A549 (cell line): ENCODE results near the gene ADCY10. TPM values are rescaled to one million over a fixed set of nuclear protein-coding genes. Genes with fewer than 3 reads are reported as not detected.

Source experiments
- ATAC-seq, 2 experiments: fragments of 200-7000 bp in 1 of 2; fragments of >200 bp in 1 of 2; cut with Nextera tagmentation in 1 of 2; cut with Tn5 transposase in 1 of 2; 3 replicates each; pipeline versions ENCODE4 v1.8.0 to v1.9.1; 2018 to 2020; ENCODE audit warnings: mild to moderate bottlenecking in 1 of 2, moderate library complexity in 1 of 2
- CTCF ChIA-PET: fragments of 300-600 bp; sonication (Branson Sonifier 250); formaldehyde crosslinking; extraction: SDS; loops from one replicate; lab custom pipeline; 2021; ENCODE audit warnings: antibody characterized with exemption, inconsistent platforms; lab: Yijun Ruan, JAX
- POLR2A ChIA-PET: fragments of 350-600 bp; formaldehyde crosslinking; extraction: SDS; loops from one replicate; lab custom pipeline; 2021; ENCODE audit warnings: antibody characterized with exemption, inconsistent platforms; lab: Yijun Ruan, JAX
- DNase-seq, 2 experiments: peaks; one replicate each; pipeline versions ENCODE4 v3.0.0 to v3.0.0-alpha.2; 2011 to 2016; ENCODE audit warnings: low read depth in 1 of 2, low spot score in 1 of 2
- FAIRE-seq: peaks from 2 replicates; lab custom pipeline; 2011; peaks lifted over from hg19 to GRCh38; lab: Jason Lieb, UNC
- H3K27ac ChIP-seq, 2 experiments: fragments of >200 bp; sonication (Bioruptor Twin); formaldehyde crosslinking; 3 replicates each; pipeline ENCODE4 v1.5.1; 2016 to 2017
- H3K4me1 ChIP-seq: fragments of >200 bp; sonication (Bioruptor Twin); formaldehyde crosslinking; 3 replicates; pipeline ENCODE4 v1.6.1; 2016
- H3K4me2 ChIP-seq: fragments of >200 bp; sonication (Bioruptor Twin); formaldehyde crosslinking; 3 replicates; pipeline ENCODE4 v1.6.1; 2016
- H3K4me3 ChIP-seq: fragments of >200 bp; sonication (Bioruptor Twin); formaldehyde crosslinking; 3 replicates; pipeline ENCODE4 v1.5.1; 2016
- H3K9me3 ChIP-seq: fragments of >200 bp; sonication (Bioruptor Twin); formaldehyde crosslinking; 3 replicates; pipeline ENCODE4 v1.6.1; 2016
- BCL3 ChIP-seq: fragments of >200 bp; sonication (Bioruptor Twin); formaldehyde crosslinking; IDR thresholded peaks from 3 replicates; pipeline ENCODE4 v1.6.1; 2016
- BHLHE40 ChIP-seq: IDR thresholded peaks from 2 replicates; pipeline ENCODE4 v1.6.1; 2012; ENCODE audit warnings: low read depth, low read length, inconsistent platforms
- CBX8 ChIP-seq: fragments of 200-600 bp; sonication (generic); IDR thresholded peaks from 2 replicates; pipeline ENCODE4 v1.6.1; 2016
- EHMT2 ChIP-seq: fragments of 200-600 bp; sonication (generic); IDR thresholded peaks from 2 replicates; pipeline ENCODE4 v1.6.1; 2016; ENCODE audit warnings: antibody characterized with exemption, low read depth, mild to moderate bottlenecking, moderate library complexity
- EP300 ChIP-seq, 2 experiments: fragments of >200 bp; sonication (Bioruptor Twin); formaldehyde crosslinking; IDR thresholded peaks; 2 replicates in 1 of 2; 3 replicates in 1 of 2; pipeline ENCODE4 v1.6.1; 2016 to 2017
- ESRRA ChIP-seq: fragments of 150-350 bp; IDR thresholded peaks from 2 replicates; pipeline ENCODE4 v1.6.1; 2014; ENCODE audit warnings: mild to moderate bottlenecking, low read length, borderline replicate concordance
- FOSB ChIP-seq: fragments of 250-450 bp; sonication (Bioruptor Pico); IDR thresholded peaks from 2 replicates; pipeline ENCODE4 v1.5.0; 2020; ENCODE audit warnings: mild to moderate bottlenecking, moderate library complexity
- HDAC2 ChIP-seq: fragments of 200-600 bp; sonication (generic); IDR thresholded peaks from 2 replicates; pipeline ENCODE4 v1.6.1; 2016
- HES2 ChIP-seq: fragments of >200 bp; sonication (Bioruptor Twin); formaldehyde crosslinking; IDR thresholded peaks from 2 replicates; pipeline ENCODE4 v1.6.1; 2016
- HEYL ChIP-seq: fragments of 250-450 bp; sonication (Bioruptor Pico); IDR thresholded peaks from 2 replicates; pipeline ENCODE4 v1.8.0; 2021; ENCODE audit warnings: mild to moderate bottlenecking, moderate library complexity
- HOXB13 ChIP-seq: fragments of 250-450 bp; sonication (Bioruptor Pico); IDR thresholded peaks from 2 replicates; pipeline ENCODE4 v1.5.0; 2020; ENCODE audit warnings: low read depth, mild to moderate bottlenecking, moderate library complexity
- HOXB5 ChIP-seq: fragments of 250-450 bp; sonication (Bioruptor Pico); IDR thresholded peaks from 2 replicates; pipeline ENCODE4 v1.5.0; 2020; ENCODE audit warnings: mild to moderate bottlenecking, moderate library complexity
- JUN ChIP-seq, 2 experiments: fragments of >200 bp; sonication (Bioruptor Twin); formaldehyde crosslinking; IDR thresholded peaks; 2 replicates in 1 of 2; 3 replicates in 1 of 2; pipeline ENCODE4 v1.6.1; 2016 to 2017
- JUNB ChIP-seq: fragments of >200 bp; sonication (Bioruptor Twin); formaldehyde crosslinking; IDR thresholded peaks from 2 replicates; pipeline ENCODE4 v1.6.1; 2016
- KDM1A ChIP-seq: fragments of 200-600 bp; sonication (generic); IDR thresholded peaks from 2 replicates; pipeline ENCODE4 v1.6.1; 2016; ENCODE audit warnings: low read depth, mild to moderate bottlenecking
- MAFK ChIP-seq: fragments of 450-650 bp; IDR thresholded peaks from 2 replicates; pipeline ENCODE4 v1.6.1; 2014; ENCODE audit not compliant: partially characterized antibody
- MYC ChIP-seq: IDR thresholded peaks from 2 replicates; pipeline ENCODE4 v1.6.1; 2012; ENCODE audit warnings: mild to moderate bottlenecking, inconsistent platforms, low read length, improper control_type of control experiment, borderline replicate concordance
- NFE2L2 ChIP-seq: fragments of 150-350 bp; conservative IDR thresholded peaks from 2 replicates; pipeline ENCODE4 v1.6.1; 2014; ENCODE audit warnings: low read length
- NPAS2 ChIP-seq: fragments of 250-450 bp; sonication (Bioruptor Pico); IDR thresholded peaks from 2 replicates; pipeline ENCODE4 v1.8.0; 2022; ENCODE audit warnings: mild to moderate bottlenecking, moderate library complexity, borderline replicate concordance
- RCOR1 ChIP-seq: fragments of 150-350 bp; IDR thresholded peaks from 2 replicates; pipeline ENCODE4 v1.6.1; 2014; ENCODE audit warnings: antibody characterized with exemption, low read length, low read depth
- RFX5 ChIP-seq: fragments of 450-650 bp; IDR thresholded peaks from 2 replicates; pipeline ENCODE4 v1.7.1; 2014; ENCODE audit warnings: antibody characterized with exemption, mild to moderate bottlenecking, moderate library complexity
- SMC3 ChIP-seq: fragments of >200 bp; sonication (Bioruptor Twin); formaldehyde crosslinking; IDR thresholded peaks from 3 replicates; pipeline ENCODE4 v1.6.1; 2018; ENCODE audit warnings: inconsistent platforms
- TFCP2L1 ChIP-seq: fragments of 250-450 bp; sonication (Bioruptor Pico); IDR thresholded peaks from 2 replicates; pipeline ENCODE4 v1.5.0; 2021; ENCODE audit warnings: mild to moderate bottlenecking
- USF2 ChIP-seq: fragments of 450-650 bp; IDR thresholded peaks from 2 replicates; pipeline ENCODE4 v1.6.1; 2014; ENCODE audit warnings: antibody characterized with exemption
- ZC3H11A ChIP-seq: fragments of 450-650 bp; IDR thresholded peaks from 2 replicates; pipeline ENCODE4 v1.6.1; 2014; ENCODE audit warnings: antibody characterized with exemption, mild to moderate bottlenecking
- ZFP36 ChIP-seq: fragments of 450-650 bp; IDR thresholded peaks from 2 replicates; pipeline ENCODE4 v1.6.1; 2014; ENCODE audit warnings: borderline replicate concordance; ENCODE audit not compliant: partially characterized antibody
- ZSCAN20 ChIP-seq: fragments of 250-450 bp; sonication (Bioruptor Pico); IDR thresholded peaks from 2 replicates; pipeline ENCODE4 v1.8.0; 2022; ENCODE audit warnings: mild to moderate bottlenecking, moderate library complexity
- WGBS: methylation state at CpG from one replicate; pipeline ENCODE4 v1.1.6; 2017; ENCODE audit errors: missing lambda C conversion rate; 5-methylcytosine and 5-hydroxymethylcytosine counted together
- polyA plus RNA-seq, 4 experiments: library from polyadenylated mRNA; depleted of rRNA in 3 of 4; stranded (reverse); fragments of >200 nt; fragmentation: RNase III in 1 of 4; extraction: RNeasy Plus Mini Kit Qiagen cat#74134 plus additional on column Dnase treatment in 1 of 4; gene quantifications; 2 replicates in 3 of 4; 3 replicates in 1 of 4; pipeline ENCODE4 v1.2.3, GENCODE V29; 2011 to 2017

The ADCY10 gene
- polyA plus RNA-seq, 2 of the 4 experiments (the other 2 are of a cell fraction): 0.03 to 0.18 TPM

- H3K4me1 ChIP-seq: no peaks in the 10 kb centered on the region
- WGBS: 69% methylated on average over 8 of the region's 8 CpGs
- no peak for FAIRE-seq
- H3K4me2 ChIP-seq: no peak overlapping the region
- TF ChIP-seq EP300 (IDR thresholded peaks at IDR 0.05) (no peak), HES2 (no peak), BCL3 (no peak), EHMT2 (no peak), MAFK (no peak), USF2 (no peak), TFCP2L1 (no peak), JUN (IDR thresholded peaks at IDR 0.05) (no peak), RFX5 (no peak), KDM1A (no peak), CBX8 (no peak), HEYL (no peak), SMC3 (no peak), ZFP36 (no peak), RCOR1 (no peak), BHLHE40 (no peak), FOSB (CRISPR knock-in tag) (no peak)
- TF ChIP-seq, all 56 proteins: peak for 0
- Histone ChIP-seq H3K4me3 (no peak overlapping the region), H3K27ac (no peak overlapping the region), H3K9me3 (no peaks in the 10 kb centered on the region)
- POLR2A ChIA-PET: no interaction called here
- no peak for ATAC-seq
- DNase-seq: no peak
- CTCF ChIA-PET: interaction anchor here (1.2 kb wide), 1 partner anchor 12 kb away, joined by 3 read pairs; no protein-coding TSS in a partner anchor
Observed at GRCh38 chr1:167861664-167862381, 52.1 kb downstream of the ADCY10 start.

GRCh38 chr1:167860231-167860923 lies 53.6 kb downstream of the ADCY10 start:
- POLR2A ChIA-PET: interaction anchor here (0.6 kb wide), 1 partner anchor 308 kb away, joined by 3 read pairs; no protein-coding TSS in a partner anchor
- Histone ChIP-seq H3K27ac (no peak overlapping the region), H3K4me1 (no peaks in the 10 kb centered on the region), H3K4me2 (no peak overlapping the region), H3K4me3 (no peak overlapping the region), H3K9me3 (no peaks in the 10 kb centered on the region)
- FAIRE-seq (no peak), ATAC-seq (no peak), DNase-seq (no peak)
- CTCF ChIA-PET: no interaction called here
- TF ChIP-seq MYC: no peak
- TF ChIP-seq HOXB13 (CRISPR knock-in tag): no peak
- TF ChIP-seq ZFP36: no peak

- no peaks in the 10 kb centered on the region for H3K4me1 ChIP-seq
- no peak for DNase-seq
- H3K9me3 ChIP-seq: no peaks in the 10 kb centered on the region
- FAIRE-seq: no peak
- no peak overlapping the region for H3K27ac ChIP-seq
- no peak overlapping the region for H3K4me3 ChIP-seq
- ChIA-PET POLR2A (no interaction called here), CTCF (interaction anchor here (0.9 to 1.1 kb wide), 2 partner anchors 13 to 169 kb away, joined by 3 read pairs; no protein-coding TSS in a partner anchor)
- no peak for ATAC-seq
- H3K4me2 ChIP-seq: no peak overlapping the region
- no peak for TF ChIP-seq FOSB (CRISPR knock-in tag)
- no peak for TF ChIP-seq NFE2L2
- TF ChIP-seq JUNB: no peak
- no peak for TF ChIP-seq ZC3H11A
- no peak for TF ChIP-seq HOXB5 (CRISPR knock-in tag)
- TF ChIP-seq ESRRA: no peak
- no peak for TF ChIP-seq HDAC2
- TF ChIP-seq ZSCAN20 (CRISPR knock-in tag): no peak
- TF ChIP-seq BHLHE40: no peak
- no peak for TF ChIP-seq NPAS2 (CRISPR knock-in tag)
- WGBS: 82% methylated on average over 7 of the region's 7 CpGs
Observed at GRCh38 chr1:167856711-167857418, 57.1 kb downstream of the ADCY10 start.
